ENCODE results near the gene KRTAP21-2.
"Not testable (repeated sequence)": the region's sequence is repeated elsewhere in the genome, so short reads cannot be mapped to it uniquely, and the experiment has no call there.

The KRTAP21-2 gene

GRCh38 chr21:30747159-30747558 is at the start of gene KRTAP21-2:
Gene KRTAP21-2 (minus strand): TSS chr21:30747259. CDS start chr21:30747202, 57 bp downstream.
- no peak for DNase-seq

- DNase-seq = no peak
These were observed 46.7 kb upstream of the KRTAP21-2 start for GRCh38 chr21:30793581-30794314.

- no peak for DNase-seq
These were observed 32.2 kb upstream of the KRTAP21-2 start for GRCh38 chr21:30779249-30779648.

GRCh38 chr21:30769724-30770431 is 22.8 kb upstream of the KRTAP21-2 start:
- no peak for DNase-seq

- DNase-seq = no peak
These were observed 13.7 kb upstream of the KRTAP21-2 start for GRCh38 chr21:30760776-30761175.

GRCh38 chr21:30758306-30758705 is 11.2 kb upstream of the KRTAP21-2 start:
- DNase-seq = no peak

- DNase-seq = not testable (repeated sequence)
These were observed 8.3 kb upstream of the KRTAP21-2 start, which contains the start of gene KRTAP21-1 for GRCh38 chr21:30755328-30755727. Gene KRTAP21-1 (minus strand): TSS chr21:30755428. CDS start chr21:30755378, 50 bp downstream.

- no peak for DNase-seq
These were observed 6.6 kb downstream of the KRTAP21-2 start for GRCh38 chr21:30740462-30740861.

GRCh38 chr21:30733026-30733425 is 14.0 kb downstream of the KRTAP21-2 start:
- no peak for DNase-seq

GRCh38 chr21:30726726-30727125 is 20.3 kb downstream of the KRTAP21-2 start:
- no peak for DNase-seq

- no peak for DNase-seq
These were observed 27.7 kb downstream of the KRTAP21-2 start for GRCh38 chr21:30719401-30719800.

GRCh38 chr21:30718239-30718909 is 28.7 kb downstream of the KRTAP21-2 start, which contains the start of gene KRTAP21-3:
Gene KRTAP21-3 (minus strand): TSS chr21:30718777. CDS start chr21:30718759, 18 bp downstream.
- DNase-seq = no peak

- no peak for DNase-seq
These were observed 30.0 kb downstream of the KRTAP21-2 start for GRCh38 chr21:30717105-30717504.

- DNase-seq = no peak
These were observed 32.1 kb downstream of the KRTAP21-2 start for GRCh38 chr21:30714946-30715345.

GRCh38 chr21:30714456-30714855 is 32.6 kb downstream of the KRTAP21-2 start:
- DNase-seq = no peak

- no peak for DNase-seq
These were observed 33.3 kb downstream of the KRTAP21-2 start for GRCh38 chr21:30713766-30714165.

GRCh38 chr21:30710499-30710898 is 36.6 kb downstream of the KRTAP21-2 start:
- DNase-seq = no peak

GRCh38 chr21:30707409-30707808 is 39.6 kb downstream of the KRTAP21-2 start:
- no peak for DNase-seq
